Right forelimb (tissue), 1 donor: Measurements from ENCODE around the gene DNAH2.
"Not testable (repeated sequence)": the region's sequence is repeated elsewhere in the genome, so short reads cannot be mapped to it uniquely, and the experiment has no call there.

Source experiments
- DNase-seq: peaks from one replicate; pipeline ENCODE4 v3.0.0-alpha.2; 2018

The DNAH2 gene

DNA sequence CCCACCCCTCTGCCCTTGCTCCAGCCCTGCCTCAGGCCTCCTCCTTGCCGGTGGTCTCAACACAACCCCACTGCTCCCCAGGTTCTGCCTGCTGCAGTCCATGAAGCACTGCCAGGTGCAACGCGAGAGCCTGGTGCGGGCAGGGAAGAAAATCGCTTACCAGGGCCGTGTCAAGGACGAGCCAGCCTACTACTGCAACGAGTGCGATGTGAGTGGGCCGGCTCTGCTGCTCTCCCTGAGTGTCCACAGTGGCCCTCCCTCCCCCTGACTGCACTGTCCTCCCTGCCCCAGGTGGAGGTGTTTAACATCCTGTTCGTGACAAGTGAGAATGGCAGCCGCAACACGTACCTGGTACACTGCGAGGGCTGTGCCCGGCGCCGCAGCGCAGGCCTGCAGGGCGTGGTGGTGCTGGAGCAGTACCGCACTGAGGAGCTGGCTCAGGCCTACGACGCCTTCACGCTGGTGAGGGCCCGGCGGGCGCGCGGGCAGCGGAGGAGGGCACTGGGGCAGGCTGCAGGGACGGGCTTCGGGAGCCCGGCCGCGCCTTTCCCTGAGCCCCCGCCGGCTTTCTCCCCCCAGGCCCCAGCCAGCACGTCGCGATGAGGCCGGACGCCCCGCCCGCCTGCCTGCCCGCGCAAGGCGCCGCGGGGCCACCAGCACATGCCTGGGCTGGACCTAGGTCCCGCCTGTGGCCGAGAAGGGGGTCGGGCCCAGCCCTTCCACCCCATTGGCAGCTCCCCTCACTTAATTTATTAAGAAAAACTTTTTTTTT lies 135.6 kb downstream of the DNAH2 start:
- DNase-seq, result no peak

DNA sequence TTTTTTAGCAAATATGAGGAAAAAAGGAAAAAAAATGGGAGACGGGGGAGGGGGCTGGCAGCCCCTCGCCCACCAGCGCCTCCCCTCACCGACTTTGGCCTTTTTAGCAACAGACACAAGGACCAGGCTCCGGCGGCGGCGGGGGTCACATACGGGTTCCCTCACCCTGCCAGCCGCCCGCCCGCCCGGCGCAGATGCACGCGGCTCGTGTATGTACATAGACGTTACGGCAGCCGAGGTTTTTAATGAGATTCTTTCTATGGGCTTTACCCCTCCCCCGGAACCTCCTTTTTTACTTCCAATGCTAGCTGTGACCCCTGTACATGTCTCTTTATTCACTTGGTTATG lies 136.1 kb downstream of the DNAH2 start:
- DNase-seq, result no peak

DNA sequence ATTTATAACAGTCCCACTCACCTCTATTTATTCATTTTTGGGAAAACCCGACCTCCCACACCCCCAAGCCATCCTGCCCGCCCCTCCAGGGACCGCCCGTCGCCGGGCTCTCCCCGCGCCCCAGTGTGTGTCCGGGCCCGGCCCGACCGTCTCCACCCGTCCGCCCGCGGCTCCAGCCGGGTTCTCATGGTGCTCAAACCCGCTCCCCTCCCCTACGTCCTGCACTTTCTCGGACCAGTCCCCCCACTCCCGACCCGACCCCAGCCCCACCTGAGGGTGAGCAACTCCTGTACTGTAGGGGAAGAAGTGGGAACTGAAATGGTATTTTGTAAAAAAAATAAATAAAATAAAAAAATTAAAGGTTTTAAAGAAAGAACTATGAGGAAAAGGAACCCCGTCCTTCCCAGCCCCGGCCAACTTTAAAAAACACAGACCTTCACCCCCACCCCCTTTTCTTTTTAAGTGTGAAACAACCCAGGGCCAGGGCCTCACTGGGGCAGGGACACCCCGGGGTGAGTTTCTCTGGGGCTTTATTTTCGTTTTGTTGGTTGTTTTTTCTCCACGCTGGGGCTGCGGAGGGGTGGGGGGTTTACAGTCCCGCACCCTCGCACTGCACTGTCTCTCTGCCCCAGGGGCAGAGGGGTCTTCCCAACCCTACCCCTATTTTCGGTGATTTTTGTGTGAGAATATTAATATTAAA lies 136.7 kb downstream of the DNAH2 start:
- DNase-seq, result no peak

DNA sequence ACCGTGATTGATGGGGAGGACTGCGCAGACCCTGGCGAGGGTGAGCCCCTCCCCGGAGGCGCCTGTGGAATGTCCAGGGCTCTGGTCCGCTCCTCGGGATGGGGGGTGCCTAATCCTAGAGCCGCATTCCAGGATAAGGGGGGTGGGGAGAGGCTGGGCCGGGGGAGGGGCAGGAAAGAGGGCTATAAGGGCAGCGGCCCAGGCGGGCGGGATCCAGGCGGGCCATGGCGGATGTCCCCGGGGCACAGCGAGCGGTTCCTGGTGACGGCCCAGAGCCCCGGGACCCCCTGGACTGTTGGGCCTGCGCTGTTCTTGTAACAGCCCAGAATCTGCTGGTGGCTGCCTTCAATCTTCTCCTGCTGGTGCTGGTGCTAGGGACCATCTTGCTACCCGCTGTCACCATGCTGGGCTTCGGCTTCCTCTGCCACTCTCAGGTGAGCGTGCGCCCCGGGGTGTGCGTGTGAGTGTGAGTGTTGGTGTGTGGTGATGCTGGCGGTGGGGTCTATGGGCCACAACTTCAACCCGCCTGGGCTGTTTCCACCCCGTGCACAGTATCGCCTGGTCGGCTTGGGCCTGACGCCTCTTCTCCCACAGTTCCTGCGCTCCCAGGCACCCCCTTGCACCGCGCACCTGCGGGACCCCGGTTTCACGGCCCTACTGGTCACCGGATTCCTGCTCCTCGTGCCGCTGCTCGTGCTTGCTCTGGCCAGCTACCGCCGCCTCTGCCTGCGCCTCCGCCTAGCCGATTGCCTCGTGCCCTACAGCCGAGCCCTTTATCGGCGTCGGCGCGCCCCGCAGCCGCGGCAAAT lies 137.5 kb downstream of the DNAH2 start, which contains the start of gene TMEM88:
Gene TMEM88 (plus strand): TSS at position 216 of the 809 bp plus-strand sequence. CDS start 9 bp downstream, at position 225.
- DNase-seq, result no peak

- no peak for DNase-seq
Measured at GRCh38 chr17:7855660-7856010, 138.1 kb downstream of the DNAH2 start.

GRCh38 chr17:7856011-7856810 lies 138.7 kb downstream of the DNAH2 start:
- DNase-seq, result peak; percentile 73

- peak; percentile 98 for DNase-seq
Measured at GRCh38 chr17:7856811-7857712, 139.5 kb downstream of the DNAH2 start, which contains the start of gene NAA38. Gene NAA38 (minus strand): TSS chr17:7857559. CDS start chr17:7857463, 96 bp downstream.

- peak; percentile 93 for DNase-seq
Measured at GRCh38 chr17:7857713-7858521, 140.4 kb downstream of the DNAH2 start, which contains the start of gene CYB5D1. Gene CYB5D1 (plus strand): TSS chr17:7858003. CDS start chr17:7858135, 132 bp downstream.

- DNase-seq, result no peak
Measured at GRCh38 chr17:7858522-7858810, 140.9 kb downstream of the DNAH2 start.

DNA sequence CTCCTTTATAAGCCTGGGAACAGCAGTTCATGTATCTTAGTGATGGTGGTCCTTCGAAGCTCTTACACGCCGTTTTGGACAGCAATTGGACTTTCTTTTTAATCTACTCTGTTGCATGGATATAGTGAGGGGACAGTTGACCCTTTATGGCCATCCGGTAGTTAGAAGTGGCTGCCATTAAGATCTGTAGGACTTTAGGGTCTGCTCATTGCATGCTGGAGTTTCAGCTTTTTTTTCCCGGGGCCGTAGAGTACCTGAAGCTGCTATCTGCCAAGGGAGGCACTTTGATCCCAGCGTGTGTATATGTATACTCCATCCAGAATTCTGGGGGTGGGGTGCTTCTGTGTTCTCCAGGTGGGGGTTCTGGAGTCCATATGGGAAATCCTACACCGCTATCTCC lies 141.5 kb downstream of the DNAH2 start:
- DNase-seq, result no peak

- peak; percentile 63 for DNase-seq
Measured at GRCh38 chr17:7862692-7863437, 145.3 kb downstream of the DNAH2 start.

DNA sequence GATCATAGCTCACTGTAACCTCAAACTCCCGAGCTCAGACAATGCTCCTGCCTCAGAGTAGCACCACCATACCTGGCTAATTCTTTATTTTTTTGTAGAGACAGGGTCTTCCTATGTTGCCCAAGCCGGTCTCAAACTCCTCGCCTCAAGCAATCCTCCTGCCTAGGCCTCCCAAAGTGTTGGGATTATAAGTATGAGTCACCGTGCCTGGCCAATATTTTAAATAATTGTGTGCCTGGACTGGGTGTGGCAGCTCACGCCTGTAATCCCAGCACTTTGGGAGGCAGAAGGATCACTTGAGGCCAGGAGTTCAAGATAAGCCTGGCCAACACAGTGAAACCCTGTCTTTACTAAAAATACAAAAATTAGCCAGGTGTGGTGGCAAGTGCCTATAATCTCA lies 146.8 kb downstream of the DNAH2 start:
- DNase-seq, result not testable (repeated sequence)

GRCh38 chr17:7864995-7865650 lies 147.6 kb downstream of the DNAH2 start:
- no peak for DNase-seq

- no peak for DNase-seq
Measured at GRCh38 chr17:7867881-7868329, 150.4 kb downstream of the DNAH2 start.

DNA sequence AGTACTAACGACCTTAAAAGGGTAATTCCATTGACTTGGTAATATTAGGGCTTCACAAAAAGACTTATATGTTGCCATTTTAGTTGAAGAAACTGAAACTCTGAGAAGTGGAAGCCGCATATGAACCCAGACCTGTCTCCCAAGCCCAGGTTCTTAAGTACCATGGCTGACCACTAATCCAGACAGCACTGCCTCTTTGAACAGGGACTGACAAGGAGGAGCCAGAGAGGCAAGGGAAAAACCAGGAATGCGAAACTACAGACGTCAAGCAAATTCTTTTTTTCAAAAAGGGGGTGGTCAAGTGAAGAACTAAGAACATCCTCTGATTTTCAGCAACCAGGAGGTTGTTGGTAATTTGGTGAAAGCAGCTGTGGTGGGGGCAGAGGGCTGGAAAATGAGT lies 155.5 kb downstream of the DNAH2 start:
- no peak for DNase-seq

GRCh38 chr17:7875804-7876370 lies 158.3 kb downstream of the DNAH2 start:
- DNase-seq, result no peak

DNA sequence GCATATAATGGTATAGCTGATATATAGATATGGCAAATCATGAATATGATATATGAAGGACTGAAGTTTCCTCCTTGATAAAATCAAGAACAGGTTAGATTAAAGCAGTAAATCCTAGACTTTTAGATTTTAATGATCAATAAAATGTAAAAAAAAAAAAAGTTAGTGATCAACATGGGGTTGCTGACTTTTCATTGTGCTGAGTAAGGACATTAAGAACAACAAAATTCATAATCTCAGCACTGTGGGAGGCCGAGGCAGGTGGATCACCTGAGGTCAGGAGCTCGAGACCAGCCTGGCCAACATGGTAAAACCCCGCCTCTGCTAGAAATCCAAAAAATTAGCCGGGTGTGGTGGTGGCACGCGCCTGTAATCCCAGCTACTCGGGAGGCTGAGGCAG lies 160.7 kb downstream of the DNAH2 start:
- no peak for DNase-seq

GRCh38 chr17:7880076-7880868 lies 162.7 kb downstream of the DNAH2 start:
- no peak for DNase-seq
